Measurements from ENCODE around the gene ACSBG1. TPM values are rescaled to one million over a fixed set of nuclear protein-coding genes. Genes with fewer than 3 reads are reported as not detected.

Gene ACSBG1
- total RNA-seq, 4 donors from 2014 or later = 0.67 to 6.4 (median 1.9) TPM

- no peaks in the 10 kb centered on the region for H3K27me3 ChIP-seq
- ATAC-seq = peak; percentile 26
- no peak for TF ChIP-seq POLR2A (IDR thresholded peaks at IDR 0.05)
- TF ChIP-seq CTCF (IDR thresholded peaks at IDR 0.05) = no peak
- no peak for TF ChIP-seq POLR2AphosphoS5 (IDR thresholded peaks at IDR 0.05)
- no peak for TF ChIP-seq EP300 (IDR thresholded peaks at IDR 0.05)
- peak overlapping the region in 1 of 4 donors; percentile 61 for H3K27ac ChIP-seq
- H3K36me3 ChIP-seq = no peaks in the 10 kb centered on the region
- H3K9me3 ChIP-seq = no peaks in the 10 kb centered on the region
- H3K4me1 ChIP-seq = peaks cover 0 to 40% (median 7%) of the 10 kb centered on the region in 3 donors
- WGBS, 2 donors (ENCODE audit: low coverage in 1 of 2) = 60% methylated on average over 8 of the region's 17 CpGs; no CpG with 5 or more reads in 1 of the 2 donors
- H3K4me3 ChIP-seq = no peak overlapping the region
Observed at GRCh38 chr15:78204351-78205309, 29.7 kb downstream of the ACSBG1 start.

- Histone ChIP-seq H3K27me3 (no peaks in the 10 kb centered on the region), H3K4me3 (no peak overlapping the region), H3K36me3 (no peaks in the 10 kb centered on the region), H3K4me1 (peaks cover 0 to 31% (median 6%) of the 10 kb centered on the region in 3 donors), H3K27ac (peak overlapping the region in 1 of 4 donors; percentile 61), H3K9me3 (no peaks in the 10 kb centered on the region)
- ATAC-seq = peak; percentile 28
- WGBS, 2 donors (ENCODE audit: low coverage in 1 of 2) = 82% methylated on average over 4 of the region's 14 CpGs; no CpG with 5 or more reads in 1 of the 2 donors
- TF ChIP-seq EP300 (IDR thresholded peaks at IDR 0.05) (no peak), POLR2AphosphoS5 (IDR thresholded peaks at IDR 0.05) (no peak), POLR2A (IDR thresholded peaks at IDR 0.05) (no peak), CTCF (IDR thresholded peaks at IDR 0.05) (no peak)
Observed at GRCh38 chr15:78203346-78204225, 30.8 kb downstream of the ACSBG1 start.

- H3K27me3 ChIP-seq = no peaks in the 10 kb centered on the region
- TF ChIP-seq POLR2A (IDR thresholded peaks at IDR 0.05) = no peak
- TF ChIP-seq POLR2AphosphoS5 (IDR thresholded peaks at IDR 0.05) = no peak
- no peak for TF ChIP-seq CTCF (IDR thresholded peaks at IDR 0.05)
- no peak for TF ChIP-seq EP300 (IDR thresholded peaks at IDR 0.05)
- no peak for ATAC-seq
- WGBS, 2 donors (ENCODE audit: low coverage in 1 of 2) = 93 to 94% methylated on average over 2 to 3 of the region's 10 CpGs
- H3K4me3 ChIP-seq = no peak overlapping the region
- no peak overlapping the region for H3K27ac ChIP-seq
- H3K36me3 ChIP-seq = no peaks in the 10 kb centered on the region
- H3K9me3 ChIP-seq = no peaks in the 10 kb centered on the region
- peaks cover 0 to 24% (median 6%) of the 10 kb centered on the region in 3 donors for H3K4me1 ChIP-seq
Observed at GRCh38 chr15:78201281-78202190, 32.8 kb downstream of the ACSBG1 start.

- H3K27ac ChIP-seq = no peak overlapping the region
- WGBS, 2 donors (ENCODE audit: low coverage in 1 of 2) = 88% methylated on average over 6 of the region's 10 CpGs; no CpG with 5 or more reads in 1 of the 2 donors
Observed at GRCh38 chr15:78200276-78200930, 34.0 kb downstream of the ACSBG1 start.

More at GRCh38 chr15:78200276-78200930, 34.0 kb downstream of the ACSBG1 start:
- Histone ChIP-seq H3K27me3 (no peaks in the 10 kb centered on the region), H3K4me3 (no peak overlapping the region), H3K36me3 (no peaks in the 10 kb centered on the region), H3K4me1 (peaks cover 0 to 17% (median 6%) of the 10 kb centered on the region in 3 donors), H3K9me3 (no peaks in the 10 kb centered on the region)
- no peak for ATAC-seq
- TF ChIP-seq EP300 (IDR thresholded peaks at IDR 0.05) (no peak), POLR2AphosphoS5 (IDR thresholded peaks at IDR 0.05) (no peak), POLR2A (IDR thresholded peaks at IDR 0.05) (no peak), CTCF (IDR thresholded peaks at IDR 0.05) (no peak)

Data from gastroesophageal sphincter (tissue), 4 donors.